ENCODE measurements around the gene EIF4G1. TPM values are rescaled to one million over a fixed set of nuclear protein-coding genes. Genes with fewer than 3 reads are reported as not detected.

Gene EIF4G1
- polyA plus RNA-seq, 3 donors, result 13.9 to 119 (median 24.2) TPM

DNA sequence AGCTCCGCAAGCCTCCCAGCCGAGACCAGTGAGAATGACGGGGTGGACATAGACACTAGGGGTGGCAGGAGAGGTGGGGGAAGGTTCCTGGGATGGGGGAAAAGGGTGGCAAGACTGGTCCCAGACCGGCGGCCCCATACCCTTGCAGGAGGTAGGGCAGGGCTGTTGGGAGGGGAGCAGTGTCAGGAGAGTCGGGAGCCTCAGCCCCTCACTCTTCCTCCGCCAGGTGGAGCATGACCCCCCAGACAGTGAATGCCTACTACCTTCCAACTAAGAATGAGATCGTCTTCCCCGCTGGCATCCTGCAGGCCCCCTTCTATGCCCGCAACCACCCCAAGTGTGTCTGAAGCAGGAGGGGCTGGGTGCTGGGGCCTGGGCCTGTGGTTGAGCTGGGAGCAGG, 24.1 kb upstream of the EIF4G1 start:
- H3K36me3 ChIP-seq (replicated peaks in 1 of 2; ENCODE audit: control insufficient read depth in 1 of 2, insufficient read depth in 2 of 2, low read length in 2 of 2), result no peaks in the 10 kb centered on the region
- no peak overlapping the region for H3K4me3 Mint-ChIP-seq
- H3K27me3 Mint-ChIP-seq (ENCODE audit: low read depth in 3 of 3), result peaks cover 6 to 28% (median 28%) of the 10 kb centered on the region in 3 donors
- H3K79me2 ChIP-seq (ENCODE audit: insufficient read depth, low read length), result no peaks in the 10 kb centered on the region
- peaks cover 4% of the 10 kb centered on the region for H3K4me1 Mint-ChIP-seq
- TF ChIP-seq, protein P1, sequence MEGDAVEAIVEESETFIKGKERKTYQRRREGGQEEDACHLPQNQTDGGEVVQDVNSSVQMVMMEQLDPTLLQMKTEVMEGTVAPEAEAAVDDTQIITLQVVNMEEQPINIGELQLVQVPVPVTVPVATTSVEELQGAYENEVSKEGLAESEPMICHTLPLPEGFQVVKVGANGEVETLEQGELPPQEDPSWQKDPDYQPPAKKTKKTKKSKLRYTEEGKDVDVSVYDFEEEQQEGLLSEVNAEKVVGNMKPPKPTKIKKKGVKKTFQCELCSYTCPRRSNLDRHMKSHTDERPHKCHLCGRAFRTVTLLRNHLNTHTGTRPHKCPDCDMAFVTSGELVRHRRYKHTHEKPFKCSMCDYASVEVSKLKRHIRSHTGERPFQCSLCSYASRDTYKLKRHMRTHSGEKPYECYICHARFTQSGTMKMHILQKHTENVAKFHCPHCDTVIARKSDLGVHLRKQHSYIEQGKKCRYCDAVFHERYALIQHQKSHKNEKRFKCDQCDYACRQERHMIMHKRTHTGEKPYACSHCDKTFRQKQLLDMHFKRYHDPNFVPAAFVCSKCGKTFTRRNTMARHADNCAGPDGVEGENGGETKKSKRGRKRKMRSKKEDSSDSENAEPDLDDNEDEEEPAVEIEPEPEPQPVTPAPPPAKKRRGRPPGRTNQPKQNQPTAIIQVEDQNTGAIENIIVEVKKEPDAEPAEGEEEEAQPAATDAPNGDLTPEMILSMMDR (IDR thresholded peaks at IDR 0.05), result no peak
- no peaks in the 10 kb centered on the region for H3K9me3 ChIP-seq (replicated peaks in 1 of 2; ENCODE audit: control insufficient read depth in 1 of 2, insufficient read depth in 1 of 2, low read length in 2 of 2)
- DNase-seq, result no peak
- H3K27ac ChIP-seq (ENCODE audit: low read depth in 1 of 2, low read length in 2 of 2), result no peak overlapping the region
- peak overlapping the region in 1 of 7 donors; percentile 3 for H3K27ac Mint-ChIP-seq
- peaks cover 0 to 1% (median 0%) of the 10 kb centered on the region in 7 donors for H3K9me3 Mint-ChIP-seq
- no peak overlapping the region for H3K4me2 ChIP-seq (replicated peaks; ENCODE audit: extremely low read depth, low read length, poor library complexity, severe bottlenecking)
- no peaks in the 10 kb centered on the region for H3K36me3 Mint-ChIP-seq
- 93% methylated on average over 3 of the region's 10 CpGs for WGBS (ENCODE audit: insufficient coverage)
- H3K4me1 ChIP-seq (ENCODE audit: control insufficient read depth in 1 of 2, insufficient read depth in 2 of 2, low read length in 2 of 2), result no peaks in the 10 kb centered on the region
- H2AFZ ChIP-seq (ENCODE audit: insufficient read depth, low read depth, low read length, poor library complexity, severe bottlenecking), result no peak overlapping the region
- no peak overlapping the region for H3K9ac ChIP-seq (ENCODE audit: insufficient read depth, low read length, poor library complexity, severe bottlenecking)
- peaks cover 0 to 3% of the 10 kb centered on the region in 2 donors for H3K27me3 ChIP-seq (ENCODE audit: control insufficient read depth in 2 of 2, insufficient read depth in 2 of 2, low read length in 2 of 2)
- no peak overlapping the region for H3K4me3 ChIP-seq (replicated peaks in 1 of 3; ENCODE audit: low read depth in 2 of 3, low read length in 3 of 3)
- H4K20me1 ChIP-seq (ENCODE audit: insufficient read depth, low read length), result no peaks in the 10 kb centered on the region
- intact Hi-C loops (cut with micrococcal nuclease), result no loop called here

DNA sequence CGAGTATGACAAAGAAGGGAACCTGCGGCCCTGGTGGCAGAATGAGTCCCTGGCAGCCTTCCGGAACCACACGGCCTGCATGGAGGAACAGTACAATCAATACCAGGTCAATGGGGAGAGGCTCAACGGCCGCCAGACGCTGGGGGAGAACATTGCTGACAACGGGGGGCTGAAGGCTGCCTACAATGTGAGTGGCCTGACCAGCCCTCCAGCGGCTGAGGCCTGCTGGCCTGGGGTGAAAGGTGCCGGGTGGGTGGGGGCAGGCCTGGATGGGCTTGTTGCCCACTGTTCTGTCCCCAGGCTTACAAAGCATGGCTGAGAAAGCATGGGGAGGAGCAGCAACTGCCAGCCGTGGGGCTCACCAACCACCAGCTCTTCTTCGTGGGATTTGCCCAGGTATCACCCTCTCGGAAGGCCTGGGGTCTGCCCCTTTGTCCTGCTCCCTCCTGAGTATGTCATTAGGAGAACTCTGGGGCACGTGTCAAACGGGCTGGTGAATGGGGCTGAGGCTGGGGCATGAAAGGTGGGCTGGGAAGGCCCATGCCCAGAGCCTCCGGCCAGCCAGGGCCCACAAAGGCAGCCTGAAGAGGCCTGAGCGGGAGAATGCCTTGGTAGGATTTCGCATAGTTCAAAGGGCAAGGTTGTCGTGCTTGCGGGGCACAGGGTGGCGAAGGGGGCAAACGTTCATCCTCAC, 23.2 kb upstream of the EIF4G1 start:
- H2AFZ ChIP-seq (ENCODE audit: insufficient read depth, low read depth, low read length, poor library complexity, severe bottlenecking), result no peak overlapping the region
- H3K4me3 ChIP-seq (replicated peaks in 1 of 3; ENCODE audit: low read depth in 2 of 3, low read length in 3 of 3), result no peak overlapping the region
- H3K36me3 ChIP-seq (replicated peaks in 1 of 2; ENCODE audit: control insufficient read depth in 1 of 2, insufficient read depth in 2 of 2, low read length in 2 of 2), result no peaks in the 10 kb centered on the region
- no peaks in the 10 kb centered on the region for H3K9me3 ChIP-seq (replicated peaks in 1 of 2; ENCODE audit: control insufficient read depth in 1 of 2, insufficient read depth in 1 of 2, low read length in 2 of 2)
- 97% methylated on average over 21 of the region's 22 CpGs for WGBS (ENCODE audit: insufficient coverage)
- H4K20me1 ChIP-seq (ENCODE audit: insufficient read depth, low read length), result no peaks in the 10 kb centered on the region
- no peak for DNase-seq
- no peaks in the 10 kb centered on the region for H3K4me1 ChIP-seq (ENCODE audit: control insufficient read depth in 1 of 2, insufficient read depth in 2 of 2, low read length in 2 of 2)
- H3K27ac ChIP-seq (ENCODE audit: low read depth in 1 of 2, low read length in 2 of 2), result no peak overlapping the region
- peaks cover 0 to 3% of the 10 kb centered on the region in 2 donors for H3K27me3 ChIP-seq (ENCODE audit: control insufficient read depth in 2 of 2, insufficient read depth in 2 of 2, low read length in 2 of 2)
- Mint-ChIP-seq H3K36me3 (no peaks in the 10 kb centered on the region), H3K27ac (no peak overlapping the region), H3K4me1 (peaks cover 4% of the 10 kb centered on the region), H3K9me3 (peaks cover 0 to 1% (median 0%) of the 10 kb centered on the region in 7 donors), H3K4me3 (no peak overlapping the region), H3K27me3 (ENCODE audit: low read depth in 3 of 3) (peaks cover 6 to 25% (median 24%) of the 10 kb centered on the region in 3 donors)
- intact Hi-C loops (cut with micrococcal nuclease), result no loop called here
- H3K4me2 ChIP-seq (replicated peaks; ENCODE audit: extremely low read depth, low read length, poor library complexity, severe bottlenecking), result no peak overlapping the region
- H3K79me2 ChIP-seq (ENCODE audit: insufficient read depth, low read length), result no peaks in the 10 kb centered on the region
- TF ChIP-seq, protein P1 (IDR thresholded peaks at IDR 0.05), result no peak
- no peak overlapping the region for H3K9ac ChIP-seq (ENCODE audit: insufficient read depth, low read length, poor library complexity, severe bottlenecking)

All from CD14-positive monocyte (primary cell).